ENCODE data around the gene SULT6B1. TPM values are rescaled to one million over a fixed set of nuclear protein-coding genes. Genes with fewer than 3 reads are reported as not detected.
"Not testable (repeated sequence)": the region's sequence is repeated elsewhere in the genome, so short reads cannot be mapped to it uniquely, and the experiment has no call there.

Gene SULT6B1
- total RNA-seq, 1 donor from 2014 or later: not detected

DNA sequence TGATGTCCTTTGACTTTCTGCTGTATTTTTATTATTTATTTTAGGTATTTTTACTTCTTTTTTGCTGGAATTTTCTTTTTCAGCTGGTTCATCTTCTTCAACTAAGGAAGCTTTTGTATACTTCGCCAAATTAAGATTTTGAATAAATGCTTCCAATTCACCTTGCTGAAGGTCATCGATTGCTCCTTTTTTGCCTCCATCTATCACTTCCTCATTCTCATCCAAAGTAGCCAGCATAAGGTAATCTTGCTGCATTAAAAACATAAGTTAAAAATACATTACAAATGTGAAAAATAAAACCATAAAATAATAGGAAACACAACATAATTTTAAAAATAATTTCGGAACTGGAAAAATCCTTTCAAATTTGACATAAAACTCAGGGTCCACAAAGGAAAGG, 40.3 kb upstream of the SULT6B1 start:
- DNase-seq (no peak), ATAC-seq (ENCODE audit: low read depth) (no peak)
- no peaks in the 10 kb centered on the region for H3K27me3 Mint-ChIP-seq
- ChIA-PET POLR2A (interaction anchor here (0.6 kb wide), 1 partner anchor 55 kb away, joined by 5 read pairs; no protein-coding TSS in a partner anchor), CTCF (no interaction called here)
- no peak overlapping the region for H3K4me3 Mint-ChIP-seq
- H3K9me3 Mint-ChIP-seq: no peaks in the 10 kb centered on the region
- no peak overlapping the region for H3K27ac Mint-ChIP-seq
- H3K36me3 Mint-ChIP-seq (ENCODE audit: low read depth): peaks cover 33% of the 10 kb centered on the region
- intact Hi-C loops (cut with micrococcal nuclease): no loop called here
- H3K4me1 Mint-ChIP-seq: peaks cover 27% of the 10 kb centered on the region
- TF ChIP-seq, protein P1, sequence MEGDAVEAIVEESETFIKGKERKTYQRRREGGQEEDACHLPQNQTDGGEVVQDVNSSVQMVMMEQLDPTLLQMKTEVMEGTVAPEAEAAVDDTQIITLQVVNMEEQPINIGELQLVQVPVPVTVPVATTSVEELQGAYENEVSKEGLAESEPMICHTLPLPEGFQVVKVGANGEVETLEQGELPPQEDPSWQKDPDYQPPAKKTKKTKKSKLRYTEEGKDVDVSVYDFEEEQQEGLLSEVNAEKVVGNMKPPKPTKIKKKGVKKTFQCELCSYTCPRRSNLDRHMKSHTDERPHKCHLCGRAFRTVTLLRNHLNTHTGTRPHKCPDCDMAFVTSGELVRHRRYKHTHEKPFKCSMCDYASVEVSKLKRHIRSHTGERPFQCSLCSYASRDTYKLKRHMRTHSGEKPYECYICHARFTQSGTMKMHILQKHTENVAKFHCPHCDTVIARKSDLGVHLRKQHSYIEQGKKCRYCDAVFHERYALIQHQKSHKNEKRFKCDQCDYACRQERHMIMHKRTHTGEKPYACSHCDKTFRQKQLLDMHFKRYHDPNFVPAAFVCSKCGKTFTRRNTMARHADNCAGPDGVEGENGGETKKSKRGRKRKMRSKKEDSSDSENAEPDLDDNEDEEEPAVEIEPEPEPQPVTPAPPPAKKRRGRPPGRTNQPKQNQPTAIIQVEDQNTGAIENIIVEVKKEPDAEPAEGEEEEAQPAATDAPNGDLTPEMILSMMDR (IDR thresholded peaks at IDR 0.05): no peak

- CTCF ChIA-PET: no interaction called here
- Mint-ChIP-seq H3K27ac (no peak overlapping the region), H3K27me3 (no peaks in the 10 kb centered on the region), H3K4me3 (no peak overlapping the region), H3K4me1 (peaks cover 29% of the 10 kb centered on the region), H3K9me3 (no peaks in the 10 kb centered on the region), H3K36me3 (ENCODE audit: low read depth) (peaks cover 49% of the 10 kb centered on the region)
- POLR2A ChIA-PET: no interaction called here
- TF ChIP-seq, protein P1 (IDR thresholded peaks at IDR 0.05): no peak
- ATAC-seq (ENCODE audit: low read depth) (no peak), DNase-seq (no peak)
- intact Hi-C loops (cut with micrococcal nuclease): no loop called here
Observed at GRCh38 chr2:37226863-37227262, 38.4 kb upstream of the SULT6B1 start.

DNA sequence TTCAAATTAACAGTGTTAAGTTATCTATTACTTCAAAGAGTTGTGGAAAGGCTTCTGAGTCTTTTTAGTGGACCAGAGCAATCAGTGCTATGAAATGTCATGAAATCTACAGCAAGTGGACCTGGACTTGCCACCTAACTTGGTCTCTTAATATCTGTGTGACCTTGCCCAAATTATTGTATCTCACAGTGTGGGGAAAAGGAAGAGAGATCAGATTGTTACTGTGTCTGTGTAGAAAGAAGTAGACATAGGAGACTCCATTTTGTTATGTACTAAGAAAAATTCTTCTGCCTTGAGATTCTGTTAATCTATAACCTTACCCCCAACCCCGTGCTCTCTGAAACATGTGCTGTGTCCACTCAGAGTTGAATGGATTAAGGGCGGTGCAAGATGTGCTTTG, 36.7 kb upstream of the SULT6B1 start:
- intact Hi-C loops (cut with micrococcal nuclease); CTCF ChIA-PET; DNase-seq; H3K4me3 Mint-ChIP-seq; POLR2A ChIA-PET; H3K27me3 Mint-ChIP-seq; ATAC-seq (ENCODE audit: low read depth); H3K9me3 Mint-ChIP-seq: not testable (repeated sequence)
- Mint-ChIP-seq H3K4me1 (peaks cover 29% of the 10 kb centered on the region), H3K27ac (peak overlapping the region; percentile 30), H3K36me3 (ENCODE audit: low read depth) (peaks cover 66% of the 10 kb centered on the region)

DNA sequence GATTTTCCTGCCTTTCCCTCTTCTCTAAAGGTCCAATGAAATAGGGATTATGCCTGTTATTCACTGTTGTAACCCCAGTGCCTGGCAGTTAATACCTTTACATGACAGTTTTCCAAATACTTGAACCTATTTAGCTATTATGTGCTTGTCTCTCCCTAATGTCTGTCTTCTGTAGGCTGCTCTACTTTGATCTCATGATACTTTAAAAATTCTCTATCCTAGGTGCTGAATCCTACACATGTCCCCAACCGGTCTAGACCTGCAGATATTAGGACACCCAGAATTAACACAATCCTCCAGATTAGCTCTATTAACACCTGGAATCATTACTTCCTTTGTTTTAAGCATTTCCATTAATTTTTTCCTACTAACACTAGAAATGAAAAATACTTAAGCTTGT, 35.6 kb upstream of the SULT6B1 start:
- H3K27ac Mint-ChIP-seq: no peak overlapping the region
- CTCF ChIA-PET: no interaction called here
- POLR2A ChIA-PET: no interaction called here

DNA sequence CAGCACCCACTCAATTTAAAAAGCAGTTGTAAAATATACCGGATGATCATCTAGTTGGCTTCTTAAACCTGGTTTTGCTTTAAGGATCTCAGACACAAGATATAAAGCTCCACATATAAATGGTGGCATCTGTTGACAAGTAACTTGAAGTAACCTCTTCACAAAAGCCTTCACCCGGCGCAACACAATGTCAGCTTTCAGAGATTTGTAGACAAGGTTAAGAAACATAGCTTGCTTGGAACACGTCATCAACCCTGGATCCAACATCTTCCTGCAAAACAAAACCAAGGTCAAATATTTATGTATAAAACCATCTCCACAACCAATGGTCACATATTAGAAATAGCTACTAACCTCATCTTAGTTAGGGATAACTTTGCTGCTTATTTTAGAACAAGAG, 34.7 kb upstream of the SULT6B1 start:
- DNase-seq (no peak), ATAC-seq (ENCODE audit: low read depth) (no peak)
- Mint-ChIP-seq H3K9me3 (no peaks in the 10 kb centered on the region), H3K4me3 (no peak overlapping the region), H3K27ac (no peak overlapping the region), H3K27me3 (no peaks in the 10 kb centered on the region), H3K4me1 (peaks cover 27% of the 10 kb centered on the region), H3K36me3 (ENCODE audit: low read depth) (peaks cover 81% of the 10 kb centered on the region)
- ChIA-PET POLR2A (no interaction called here), CTCF (no interaction called here)
- intact Hi-C loops (cut with micrococcal nuclease): no loop called here
- TF ChIP-seq, protein P1 (IDR thresholded peaks at IDR 0.05): no peak

More for the DNA sequence above, 35.6 kb upstream of the SULT6B1 start:
- intact Hi-C loops (cut with micrococcal nuclease): no loop called here
- ATAC-seq (ENCODE audit: low read depth) (no peak), DNase-seq (no peak)
- H3K36me3 Mint-ChIP-seq (ENCODE audit: low read depth): peaks cover 73% of the 10 kb centered on the region
- H3K4me1 Mint-ChIP-seq: peaks cover 29% of the 10 kb centered on the region
- no peaks in the 10 kb centered on the region for H3K9me3 Mint-ChIP-seq
- H3K4me3 Mint-ChIP-seq: no peak overlapping the region
- H3K27me3 Mint-ChIP-seq: no peaks in the 10 kb centered on the region
- TF ChIP-seq, protein P1 (IDR thresholded peaks at IDR 0.05): no peak

DNA sequence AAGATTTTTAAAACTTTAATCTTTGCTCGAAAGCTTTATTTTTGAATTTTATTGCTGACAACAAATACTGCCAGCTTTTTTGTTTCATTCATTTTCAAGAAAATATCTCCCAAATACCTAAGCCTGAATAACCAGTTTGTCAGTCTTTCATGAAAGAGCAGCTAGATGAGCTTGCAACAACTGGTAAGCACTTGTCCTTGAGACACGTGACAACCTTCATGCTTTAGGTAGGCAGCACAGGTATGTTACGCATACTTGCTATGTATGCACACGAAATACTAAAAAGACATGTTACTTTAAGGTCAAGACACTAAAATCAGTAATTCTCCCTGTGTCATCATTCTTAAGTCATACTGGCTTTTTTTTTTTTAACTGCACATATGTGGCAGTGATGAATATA, 30.6 kb upstream of the SULT6B1 start:
- CTCF ChIA-PET: no interaction called here
- no peak for DNase-seq
- no peak for ATAC-seq (ENCODE audit: low read depth)
- POLR2A ChIA-PET: no interaction called here
- Mint-ChIP-seq H3K9me3 (no peaks in the 10 kb centered on the region), H3K27ac (no peak overlapping the region), H3K27me3 (no peaks in the 10 kb centered on the region), H3K4me3 (no peak overlapping the region), H3K4me1 (peaks cover 4% of the 10 kb centered on the region), H3K36me3 (ENCODE audit: low read depth) (peaks cover 78% of the 10 kb centered on the region)
- TF ChIP-seq, protein P1 (IDR thresholded peaks at IDR 0.05): no peak
- intact Hi-C loops (cut with micrococcal nuclease): no loop called here

All from activated B cell treated with CpG ODN at 0.5 μM for 24 hours (primary cell).